NCI-H345 (cell line): ENCODE results near the gene GNG7.

Experiments used
- DNase-seq: peaks from one replicate; lab custom pipeline; 2025; lab: John Stamatoyannopoulos, UW

The GNG7 gene

GRCh38 chr19:2702170-2703076 is at the start of gene GNG7:
GNG7 (minus strand) TSS chr19:2702694; CDS start chr19:2520688, 182,006 bp downstream.
- DNase-seq = peak; percentile 81

DNA sequence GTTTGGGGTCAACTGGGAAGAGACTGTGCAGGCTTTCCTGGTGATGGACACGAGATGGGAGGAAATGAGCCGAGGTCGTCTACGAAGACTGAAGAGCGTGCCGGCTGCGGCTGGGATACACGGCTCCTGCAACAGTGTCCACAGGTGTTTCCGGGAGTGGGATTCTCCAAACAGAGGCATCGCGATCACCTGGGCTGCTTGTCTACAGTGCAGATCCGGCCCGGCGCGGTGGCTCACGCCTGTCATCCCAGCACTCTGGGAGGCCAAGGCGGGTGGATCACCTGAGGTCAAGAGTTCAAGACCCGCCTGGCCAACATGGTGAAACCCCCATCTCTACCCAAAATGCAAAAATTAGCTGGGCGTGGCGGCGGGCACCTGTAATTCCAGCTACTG is 48.9 kb upstream of the GNG7 start:
- no peak for DNase-seq

- no peak for DNase-seq
These were observed 48.4 kb upstream of the GNG7 start for GRCh38 chr19:2750808-2751437.

DNA sequence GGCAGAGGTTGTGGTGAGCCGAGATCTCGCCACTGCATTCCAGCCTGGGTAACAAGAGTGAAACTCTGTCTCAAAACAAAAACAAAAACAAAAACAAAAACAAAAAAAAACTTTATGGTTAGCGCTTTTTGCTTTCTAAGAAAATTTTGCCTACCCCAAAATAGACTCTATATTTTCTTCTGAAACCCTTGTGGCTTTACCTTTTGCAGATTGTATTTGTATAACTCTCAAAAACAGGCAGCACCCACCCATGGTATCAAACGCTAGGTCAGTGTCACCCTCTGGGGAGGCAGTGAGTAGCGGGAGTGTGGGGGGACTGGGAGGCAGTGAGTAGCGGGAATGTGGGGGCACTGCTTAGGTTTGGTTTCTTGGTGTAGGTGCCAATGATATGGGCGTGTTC is 44.9 kb upstream of the GNG7 start:
- no peak for DNase-seq

- DNase-seq = no peak
These were observed 41.6 kb upstream of the GNG7 start for GRCh38 chr19:2744113-2744512.

- DNase-seq = no peak
These were observed 40.6 kb upstream of the GNG7 start for GRCh38 chr19:2743099-2743498.

DNA sequence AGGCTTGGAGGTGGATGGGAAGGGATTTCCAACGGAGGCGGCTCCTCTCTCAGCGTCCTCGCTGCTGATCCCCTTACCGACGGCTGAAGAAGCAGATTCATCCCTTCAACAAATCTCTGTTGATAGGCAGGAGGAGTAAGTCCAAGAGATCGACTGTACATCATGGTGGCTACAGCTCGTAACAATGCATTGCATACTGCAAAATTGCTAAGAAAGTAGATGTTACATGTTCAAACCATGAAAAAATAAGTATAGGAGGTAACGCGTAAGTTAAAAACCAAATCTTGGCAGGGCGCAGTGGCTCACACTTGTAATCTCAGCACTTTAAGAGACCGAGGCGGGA is 37.8 kb upstream of the GNG7 start:
- DNase-seq = no peak

- DNase-seq = peak; percentile 98
These were observed 37.3 kb upstream of the GNG7 start, which contains the start of gene SLC39A3 for GRCh38 chr19:2739602-2740313. SLC39A3 (minus strand) TSS chr19:2740017; CDS start chr19:2737257, 2,760 bp downstream.

- no peak for DNase-seq
These were observed 34.2 kb upstream of the GNG7 start for GRCh38 chr19:2736550-2737190.

- DNase-seq = no peak
These were observed 32.9 kb upstream of the GNG7 start for GRCh38 chr19:2735374-2735773.

DNA sequence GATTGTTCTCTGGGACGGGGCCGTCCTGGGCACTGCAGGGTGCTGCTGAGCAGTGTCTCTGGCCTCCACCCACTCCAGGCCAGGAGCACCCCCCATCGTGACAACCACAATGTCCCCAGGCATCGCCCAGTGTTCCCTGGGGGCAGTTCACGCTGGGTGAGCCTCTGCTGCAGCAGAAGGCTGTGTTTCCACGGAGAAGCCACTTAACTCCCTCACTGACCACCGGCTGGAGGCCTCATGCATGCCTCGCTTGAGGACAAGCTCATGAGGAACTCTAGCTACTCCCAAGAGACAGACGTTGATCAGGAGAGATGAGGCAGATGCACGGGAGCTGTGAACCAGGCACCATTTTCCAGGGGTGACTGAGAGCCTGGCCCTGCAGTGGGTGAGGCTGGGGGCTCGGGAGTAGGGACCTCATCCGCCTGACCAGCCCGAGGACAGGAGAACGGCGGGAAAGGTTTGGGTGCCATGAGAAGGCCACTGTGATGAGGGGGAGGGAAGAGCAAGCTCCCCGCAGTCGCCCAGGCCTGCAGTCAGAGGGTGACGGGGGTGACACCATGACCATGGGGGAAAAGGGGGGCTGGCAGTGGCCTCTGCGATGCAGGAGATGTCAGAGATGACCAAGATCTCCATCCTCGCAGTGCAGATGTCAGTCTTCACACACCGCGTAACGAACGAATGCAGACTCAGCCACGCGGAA is 32.2 kb upstream of the GNG7 start:
- no peak for DNase-seq

DNA sequence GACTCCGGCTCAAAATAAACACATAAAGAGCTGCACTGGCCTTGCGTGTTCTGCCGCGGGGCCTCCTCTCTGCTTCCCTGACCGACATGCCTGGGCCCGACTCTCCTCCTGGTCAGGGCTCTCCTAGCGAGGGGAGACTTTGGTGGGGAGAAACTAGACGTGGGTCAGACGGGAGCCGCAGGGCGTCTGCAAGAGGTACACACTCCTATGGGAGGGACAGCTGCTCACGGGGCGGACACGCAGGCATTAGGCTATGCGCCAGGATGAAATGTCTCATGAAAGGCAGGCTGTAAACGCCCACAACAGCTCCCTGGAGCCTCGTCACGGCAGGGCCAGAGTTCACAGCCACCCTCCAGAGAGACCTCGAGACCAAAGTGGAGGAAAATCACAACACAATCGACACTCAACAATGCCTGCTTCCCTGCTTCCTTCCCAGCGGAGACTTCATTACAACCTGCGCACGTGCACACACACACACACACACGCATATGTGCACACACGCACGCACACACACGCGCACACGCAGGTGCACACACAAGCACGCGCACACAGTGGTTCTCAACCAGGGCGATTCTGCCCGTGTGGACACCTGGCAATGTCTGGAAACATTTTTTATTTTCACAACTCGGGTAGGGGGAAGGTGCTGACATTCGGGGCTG is 31.6 kb upstream of the GNG7 start:
- DNase-seq = no peak

DNA sequence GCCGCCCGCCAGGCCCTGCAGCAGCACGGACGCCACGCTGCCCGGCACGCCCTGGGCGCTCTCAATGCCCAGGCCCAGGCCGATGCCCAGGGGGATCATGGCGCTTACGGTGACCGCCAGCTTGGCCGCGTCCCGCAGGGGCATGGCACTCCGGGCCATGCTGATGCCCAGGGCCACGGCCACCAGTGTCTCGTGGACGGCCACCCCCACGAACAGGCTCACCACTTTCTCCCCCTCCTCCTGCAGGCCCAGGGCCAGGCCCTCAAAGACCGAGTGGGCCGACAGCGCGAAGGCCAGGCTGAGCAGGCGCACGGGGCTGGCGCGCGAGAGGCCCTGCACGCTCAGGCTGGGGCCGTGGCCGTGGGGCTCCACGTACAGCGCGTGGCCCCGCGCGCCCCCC is 30.4 kb upstream of the GNG7 start:
- no peak for DNase-seq

GRCh38 chr19:2732157-2732725 is 29.7 kb upstream of the GNG7 start:
- no peak for DNase-seq

- no peak for DNase-seq
These were observed 28.9 kb upstream of the GNG7 start for GRCh38 chr19:2731181-2731995.

GRCh38 chr19:2729943-2730818 is 27.7 kb upstream of the GNG7 start:
- DNase-seq = no peak

DNA sequence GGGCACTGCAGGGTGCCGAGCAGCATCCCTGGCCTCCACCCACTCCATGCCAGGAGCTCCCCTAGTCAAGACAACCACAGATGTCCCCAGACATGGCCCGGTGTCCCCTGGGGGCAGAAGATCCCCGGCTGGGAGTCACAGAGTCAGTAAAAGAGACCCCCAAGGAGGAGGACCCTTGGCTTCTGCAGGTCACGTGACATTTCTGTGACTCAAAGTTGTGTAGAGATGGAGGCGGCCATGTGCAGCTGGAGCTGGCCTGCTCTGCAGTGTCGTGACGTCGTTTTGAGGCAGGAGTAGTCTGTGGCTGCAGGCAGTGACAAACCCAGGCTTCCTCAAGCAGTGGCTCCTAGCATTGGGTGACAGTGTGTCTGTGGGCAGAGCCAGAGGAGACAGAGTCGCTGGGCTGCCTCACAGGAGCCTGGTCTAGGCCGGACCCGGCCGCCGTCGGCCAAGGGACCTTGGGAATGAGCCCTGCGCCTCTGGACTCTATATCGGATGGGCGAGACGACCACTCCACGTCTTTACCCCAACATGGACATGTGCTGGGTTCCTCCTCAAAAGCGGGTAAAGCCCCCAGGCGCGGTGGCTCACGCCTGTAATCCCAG is 26.4 kb upstream of the GNG7 start:
- no peak for DNase-seq

- no peak for DNase-seq
These were observed 25.1 kb upstream of the GNG7 start for GRCh38 chr19:2727640-2727944.
